Measurements from ENCODE around the gene SLC13A3.

Gene SLC13A3

DNA sequence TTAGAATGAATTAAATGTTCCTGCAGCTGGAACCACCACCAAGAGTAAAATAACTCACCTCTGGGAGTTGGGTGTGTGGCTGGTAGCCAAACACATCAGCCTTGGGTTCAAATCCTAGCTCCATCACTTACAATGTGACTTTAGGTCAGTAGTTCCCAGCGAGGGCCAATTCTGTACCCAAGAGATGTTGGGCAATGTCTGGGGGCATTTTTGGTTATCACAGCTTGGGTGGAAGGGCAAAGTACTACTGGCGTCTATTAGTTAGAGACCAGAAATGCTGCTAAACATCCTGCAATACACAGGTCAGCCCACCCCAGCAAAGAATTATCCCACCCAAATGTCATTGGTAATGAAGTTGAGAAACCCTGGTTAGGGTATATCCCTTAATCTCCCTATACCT lies 48.8 kb downstream of the SLC13A3 start:
- DNase-seq, result no peak

DNA sequence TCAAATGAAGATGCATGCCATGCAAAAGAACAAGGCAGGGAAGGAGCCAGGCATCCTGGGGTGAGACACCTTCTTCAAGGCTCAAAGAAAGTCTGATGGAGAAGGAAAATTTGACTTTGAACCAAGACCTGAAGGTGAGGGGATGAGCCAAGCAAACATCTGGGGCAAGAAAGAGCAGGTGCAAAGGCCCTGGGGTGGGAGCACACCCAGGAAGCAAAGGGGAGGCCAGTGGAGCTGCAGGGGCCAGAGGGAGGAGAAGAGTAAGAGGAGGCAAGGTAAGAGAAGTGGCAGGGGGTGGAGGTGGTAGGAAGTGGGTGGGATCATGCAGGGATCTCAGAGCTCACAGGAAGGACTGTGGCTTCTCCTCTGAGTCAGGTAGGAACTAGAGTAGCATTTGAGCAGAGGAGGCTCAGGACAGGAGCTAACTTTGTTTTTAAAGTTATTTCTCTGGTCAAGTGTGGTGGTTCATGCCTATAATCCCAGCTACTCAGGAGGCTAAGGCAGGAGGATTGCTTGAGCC lies 49.6 kb downstream of the SLC13A3 start:
- no peak for DNase-seq

DNA sequence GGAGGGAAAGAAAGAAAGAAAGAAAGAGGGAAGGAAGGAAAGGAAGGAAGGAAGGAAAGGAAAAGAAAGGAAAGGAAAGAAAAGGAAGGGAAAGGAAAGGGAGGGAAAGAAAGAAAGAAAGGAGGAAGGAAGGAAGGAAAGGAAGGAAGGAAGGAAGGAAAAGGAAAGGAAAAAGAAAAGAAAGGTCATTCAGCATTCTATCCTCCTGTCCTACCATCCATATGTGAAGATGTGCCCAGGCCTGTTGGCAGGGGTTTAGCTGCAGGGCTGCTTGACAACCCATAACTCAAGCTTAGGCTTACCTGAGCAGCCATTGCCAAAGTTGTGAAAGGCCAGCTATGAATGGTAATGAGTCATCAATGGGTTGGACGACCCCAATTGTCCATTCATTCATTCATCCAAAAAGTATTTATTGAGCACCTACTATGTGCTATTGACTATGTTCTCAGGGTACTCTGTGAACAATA lies 50.9 kb downstream of the SLC13A3 start:
- DNase-seq, result no peak

DNA sequence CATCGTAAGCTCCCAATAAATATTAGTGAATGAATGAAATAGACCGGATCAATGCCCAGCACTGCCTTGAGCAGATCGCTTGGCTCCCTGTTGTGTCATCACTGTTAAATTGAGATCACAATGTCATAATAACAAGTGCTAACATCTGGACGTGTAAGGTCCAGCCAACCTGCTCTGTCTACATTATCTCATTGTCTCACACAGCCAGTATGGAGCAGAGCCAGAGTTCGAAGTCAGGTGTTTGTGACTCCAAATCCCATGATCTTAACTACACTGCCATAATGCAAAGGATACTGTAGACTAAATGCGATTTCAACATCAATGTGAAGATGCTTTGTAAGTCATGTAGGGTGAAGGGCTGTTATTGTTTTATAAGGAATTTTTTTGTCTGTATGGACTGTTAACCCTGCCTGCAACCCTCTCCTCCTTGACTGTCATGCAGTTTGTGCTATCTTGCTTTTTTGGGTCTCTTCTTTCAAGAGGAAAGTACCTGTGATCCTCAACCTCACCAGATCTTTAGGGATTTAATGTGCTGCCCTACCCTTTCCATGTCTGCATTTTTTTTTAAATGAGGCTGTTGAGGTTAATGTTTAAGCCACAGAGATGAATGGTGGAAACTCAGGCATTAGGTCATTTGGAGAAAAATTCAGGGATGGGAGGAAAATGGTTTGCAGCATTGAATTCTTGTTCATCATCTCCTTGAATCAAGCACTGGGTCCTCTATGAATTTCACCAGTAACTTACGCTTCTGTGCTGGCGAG lies 51.9 kb downstream of the SLC13A3 start:
- DNase-seq, result no peak

DNA sequence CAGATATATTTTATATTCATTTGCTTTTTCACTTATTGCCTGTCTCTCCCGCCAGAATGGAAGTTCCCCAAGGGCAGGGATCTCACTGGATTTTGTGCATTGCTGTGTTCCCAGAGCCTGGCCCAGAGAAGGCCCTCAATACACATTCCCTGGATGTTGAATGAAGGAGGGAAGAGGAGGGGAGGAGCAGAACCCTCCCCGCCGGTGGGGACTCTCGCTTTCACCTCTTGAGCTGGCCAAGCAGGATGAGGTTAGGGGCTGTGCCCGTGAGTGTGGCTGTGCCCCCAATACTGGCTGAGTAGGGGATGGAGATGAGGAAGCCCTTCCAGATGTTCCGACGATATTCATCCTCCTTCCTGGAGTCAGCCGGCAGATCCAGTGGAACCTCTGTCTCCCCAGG lies 55.3 kb downstream of the SLC13A3 start:
- DNase-seq, result no peak

DNA sequence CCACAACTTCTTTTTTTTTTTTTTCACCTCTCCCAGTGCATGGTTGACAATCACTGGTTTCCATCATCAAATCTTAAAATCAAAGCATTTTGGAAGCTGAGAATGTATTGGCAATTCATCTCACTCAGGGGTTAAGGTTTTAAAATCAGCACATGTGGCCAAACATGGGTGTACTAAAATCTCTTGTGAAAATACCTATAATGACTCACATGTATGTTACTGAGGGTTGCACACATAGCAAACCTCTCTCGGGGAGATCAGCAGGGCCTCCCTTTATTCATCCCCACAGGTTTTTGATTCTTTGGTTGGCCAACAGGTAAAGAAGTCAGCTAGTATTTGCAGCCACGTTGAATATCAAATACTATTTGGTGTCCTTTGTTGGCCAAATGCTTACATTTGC lies 56.5 kb downstream of the SLC13A3 start:
- no peak for DNase-seq

DNA sequence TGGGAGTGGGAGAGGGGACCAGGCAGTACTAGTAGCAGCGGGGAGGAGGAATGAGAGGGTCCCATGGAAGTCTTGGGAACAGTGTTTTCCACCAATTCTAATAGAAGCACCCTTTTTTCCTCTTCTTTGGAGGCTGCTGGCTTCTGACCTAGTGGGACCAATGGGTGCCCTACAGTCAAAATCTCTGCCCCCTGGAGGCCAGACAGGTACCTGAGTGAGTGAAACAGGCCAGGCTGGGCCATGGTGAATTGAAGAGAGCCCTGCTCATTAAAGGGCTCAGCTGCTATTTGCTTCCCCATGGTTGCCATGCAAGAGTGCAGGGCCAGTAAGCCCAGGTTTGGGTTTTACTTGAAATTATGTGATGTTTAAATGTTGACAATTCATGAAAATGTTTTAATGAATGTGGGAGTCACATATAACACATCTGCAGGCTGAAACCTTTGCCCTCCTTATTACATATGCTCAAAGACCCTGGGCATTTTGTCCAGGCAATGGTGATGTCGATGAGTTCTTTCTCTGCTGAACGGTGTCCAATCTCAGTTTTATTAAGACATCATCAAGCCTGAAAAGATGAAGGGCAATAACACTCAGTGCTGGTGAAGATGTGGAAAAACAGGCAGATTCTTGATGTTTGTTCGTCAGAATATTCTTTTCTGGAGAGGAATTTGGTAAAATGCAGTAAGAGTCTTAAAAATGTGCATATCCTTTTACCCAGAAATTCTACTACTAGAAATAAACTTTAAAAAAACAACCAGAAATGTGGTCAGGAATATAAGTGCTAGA lies 58.5 kb downstream of the SLC13A3 start:
- no peak for DNase-seq

DNA sequence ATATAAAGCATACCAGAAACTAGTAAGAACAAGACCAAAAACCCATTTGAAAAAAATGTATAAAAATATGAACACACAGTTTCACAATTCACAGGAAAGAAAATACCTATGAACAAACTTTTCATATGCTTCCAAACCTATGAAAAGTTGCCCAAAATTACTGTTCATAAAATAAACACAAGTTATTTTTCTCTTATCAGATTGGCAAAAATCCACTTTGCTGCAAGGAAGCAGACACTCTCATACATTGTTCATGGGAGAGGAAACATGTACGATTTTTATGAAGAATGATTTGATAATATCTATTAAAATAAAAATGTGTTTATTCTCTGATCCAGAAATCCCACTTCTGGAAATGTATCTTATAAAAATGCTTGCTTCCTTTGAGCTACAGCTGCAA lies 60.8 kb downstream of the SLC13A3 start:
- no peak for DNase-seq

DNA sequence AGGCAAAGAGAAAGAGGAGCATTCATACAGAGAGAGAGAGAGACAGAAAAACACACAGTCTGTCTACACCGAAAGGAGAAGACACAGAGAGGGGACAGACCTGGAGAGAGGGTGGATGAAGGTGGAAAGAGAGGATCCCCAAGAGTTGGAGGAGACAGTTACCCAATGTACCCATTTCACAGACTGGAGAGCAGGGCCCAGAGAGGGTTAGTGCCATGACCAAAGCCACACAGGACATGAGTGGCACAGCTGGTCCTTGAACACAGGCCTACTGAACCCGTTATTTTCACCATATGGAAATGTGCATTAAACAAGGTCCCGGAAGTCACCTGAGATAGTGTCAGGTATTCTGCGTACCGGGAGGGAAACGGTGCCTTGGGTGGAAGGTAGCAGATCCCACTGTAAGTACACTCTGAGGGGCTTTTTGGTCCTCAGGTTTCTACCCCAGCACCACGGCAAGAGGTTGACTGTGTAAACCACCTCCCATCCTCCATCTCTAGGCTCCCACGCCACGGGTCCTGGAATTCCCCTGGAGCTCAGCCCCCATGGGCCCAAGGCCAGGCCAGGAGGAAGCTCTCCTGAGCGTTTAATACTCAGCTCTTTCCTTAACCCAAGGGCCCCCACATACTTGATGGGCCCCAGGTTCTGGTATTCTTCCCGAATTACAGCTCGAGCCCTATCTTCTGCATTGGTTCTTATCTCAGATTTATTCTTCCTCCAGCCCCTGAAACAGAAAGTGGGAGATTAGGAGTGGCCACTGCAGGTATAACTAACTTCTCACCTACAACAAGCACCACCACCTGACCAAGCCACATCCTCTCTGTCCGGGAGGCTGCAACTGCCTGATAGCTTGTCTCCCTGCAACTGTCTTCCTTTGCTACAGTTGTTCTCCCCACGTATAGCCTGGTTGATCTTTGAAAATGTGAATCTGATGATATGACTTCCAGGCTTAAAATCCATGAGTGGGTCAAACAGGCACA lies 62.4 kb downstream of the SLC13A3 start:
- DNase-seq, result no peak

DNA sequence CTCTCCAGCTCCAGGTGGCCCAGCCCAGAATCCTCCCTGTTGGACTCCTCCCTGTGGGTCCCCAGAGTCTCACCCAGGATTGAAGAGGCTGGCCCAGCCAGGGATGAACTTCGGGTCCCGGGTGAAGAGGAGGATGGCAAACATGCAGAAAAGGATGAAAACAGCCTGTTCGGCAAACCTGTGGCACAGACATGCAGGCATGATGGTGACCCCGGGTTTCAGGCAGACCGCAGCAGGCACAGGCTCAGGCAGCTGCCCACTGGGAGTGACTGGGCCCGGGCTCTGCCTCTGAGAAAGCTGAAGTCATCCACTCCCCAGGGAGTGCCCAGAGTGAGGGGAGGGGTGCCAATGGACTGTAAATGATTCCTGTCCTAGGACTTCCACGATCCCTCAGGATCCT lies 63.3 kb downstream of the SLC13A3 start:
- no peak for DNase-seq

DNA sequence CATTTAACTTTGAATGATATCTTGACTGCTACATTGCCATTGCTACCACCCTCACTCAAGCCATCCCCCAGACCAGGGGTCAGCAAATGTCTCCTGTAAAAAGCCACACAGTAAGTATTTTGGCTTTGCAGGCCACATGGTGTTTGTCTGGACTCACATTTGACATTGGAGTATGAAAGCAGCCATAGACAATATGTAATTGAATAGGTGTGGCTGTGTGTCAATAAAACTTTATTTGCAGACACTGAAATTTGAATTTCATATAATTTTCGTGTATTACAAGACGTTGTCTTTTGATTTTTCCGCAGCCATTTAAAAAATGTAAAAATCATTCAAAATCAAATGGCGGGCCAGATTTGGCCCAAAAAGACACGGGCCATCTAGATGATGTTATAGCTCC lies 64.5 kb downstream of the SLC13A3 start:
- no peak for DNase-seq

DNA sequence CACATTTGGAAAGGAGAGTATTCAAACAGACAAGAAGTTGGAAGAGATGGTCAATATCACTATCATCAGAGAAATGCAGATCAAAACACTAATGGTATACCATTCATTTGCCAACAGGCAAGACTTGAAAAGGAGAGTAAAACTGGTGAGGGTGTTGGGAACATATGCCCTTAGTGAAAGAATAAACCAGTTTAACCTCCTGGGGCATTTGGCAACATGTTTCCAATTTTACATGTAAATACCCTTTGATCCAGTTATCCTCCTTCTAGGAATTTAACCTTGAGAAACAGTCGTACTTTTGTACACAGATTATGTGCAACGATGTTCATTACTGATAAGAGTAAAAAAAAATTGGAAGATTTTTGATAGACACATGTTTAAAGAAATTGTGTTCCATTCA lies 66.8 kb downstream of the SLC13A3 start:
- no peak for DNase-seq

DNA sequence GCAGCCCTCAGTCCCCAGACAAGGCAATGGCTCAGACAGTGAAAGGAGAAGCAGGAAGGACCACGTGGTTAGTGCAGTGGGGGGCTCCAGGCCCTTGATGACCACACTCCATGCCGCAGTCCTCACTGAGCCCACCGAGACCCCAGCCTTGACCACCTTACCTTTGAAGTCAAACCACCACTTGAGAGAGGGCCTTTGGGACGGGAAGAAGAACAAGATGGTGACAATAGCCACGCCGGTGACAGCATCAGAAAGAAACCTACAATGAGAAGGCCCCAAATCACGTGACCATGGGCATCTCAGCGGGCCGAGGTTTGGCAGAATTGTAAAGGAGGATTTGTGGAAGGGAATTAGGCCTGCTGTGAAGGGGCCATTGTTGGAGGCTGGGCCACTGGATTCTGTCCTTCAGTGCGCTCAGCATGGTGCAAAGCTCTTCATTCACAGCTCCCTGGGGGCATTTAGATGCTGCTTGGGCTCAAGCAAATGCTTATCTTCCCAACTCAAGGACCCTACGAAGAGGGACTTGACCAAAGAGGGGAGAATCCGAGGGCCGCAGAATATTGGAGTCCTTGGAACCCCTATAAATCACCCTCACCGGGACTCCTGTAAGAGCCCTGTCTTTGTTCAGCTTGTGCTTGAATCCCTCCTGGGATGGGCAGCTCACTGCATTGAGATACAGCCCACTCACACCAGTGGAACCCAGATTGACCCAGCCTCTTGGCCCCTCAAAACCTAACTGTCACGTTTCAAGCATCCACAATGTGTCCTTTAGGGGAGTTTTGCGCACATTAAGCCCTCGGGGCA lies 67.6 kb downstream of the SLC13A3 start:
- no peak for DNase-seq

DNA sequence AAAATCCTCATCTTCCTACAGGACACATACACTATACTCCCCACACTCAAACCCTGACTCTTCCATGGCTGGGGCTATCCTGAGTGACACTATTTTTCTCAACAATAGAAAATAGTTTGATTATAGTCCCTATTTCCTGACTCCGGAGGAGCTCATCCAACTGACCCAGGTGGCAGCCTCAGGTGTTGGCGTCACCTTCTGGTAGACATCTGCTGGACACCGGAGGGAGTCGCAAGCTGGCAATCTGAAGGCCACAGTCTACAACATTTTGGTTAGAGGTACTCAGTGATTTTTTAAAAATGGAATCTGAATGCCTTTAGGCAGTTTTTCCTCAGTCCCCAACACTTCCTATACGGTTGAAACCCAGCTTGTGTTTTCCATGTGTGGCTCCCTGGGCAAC lies 68.6 kb downstream of the SLC13A3 start:
- DNase-seq, result no peak

DNA sequence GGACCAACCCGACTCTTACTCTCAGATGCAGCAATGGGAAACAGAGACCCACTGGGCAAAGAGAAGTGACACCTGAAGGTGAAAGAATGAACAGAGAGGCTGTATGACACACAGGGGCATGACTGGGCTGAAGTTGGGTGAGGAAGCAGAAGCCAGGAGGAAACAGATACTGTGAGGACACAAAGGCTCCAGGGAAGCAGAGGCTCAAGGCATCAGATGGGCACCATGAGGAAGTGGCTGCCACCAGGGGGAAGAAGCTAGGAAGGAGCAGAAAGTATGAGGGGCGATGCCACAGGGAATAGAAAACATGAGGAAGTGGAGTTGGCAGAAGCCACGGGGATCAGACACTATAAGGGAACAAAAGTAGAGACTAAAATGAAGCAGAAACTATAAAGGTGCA lies 69.9 kb downstream of the SLC13A3 start:
- DNase-seq, result no peak

DNA sequence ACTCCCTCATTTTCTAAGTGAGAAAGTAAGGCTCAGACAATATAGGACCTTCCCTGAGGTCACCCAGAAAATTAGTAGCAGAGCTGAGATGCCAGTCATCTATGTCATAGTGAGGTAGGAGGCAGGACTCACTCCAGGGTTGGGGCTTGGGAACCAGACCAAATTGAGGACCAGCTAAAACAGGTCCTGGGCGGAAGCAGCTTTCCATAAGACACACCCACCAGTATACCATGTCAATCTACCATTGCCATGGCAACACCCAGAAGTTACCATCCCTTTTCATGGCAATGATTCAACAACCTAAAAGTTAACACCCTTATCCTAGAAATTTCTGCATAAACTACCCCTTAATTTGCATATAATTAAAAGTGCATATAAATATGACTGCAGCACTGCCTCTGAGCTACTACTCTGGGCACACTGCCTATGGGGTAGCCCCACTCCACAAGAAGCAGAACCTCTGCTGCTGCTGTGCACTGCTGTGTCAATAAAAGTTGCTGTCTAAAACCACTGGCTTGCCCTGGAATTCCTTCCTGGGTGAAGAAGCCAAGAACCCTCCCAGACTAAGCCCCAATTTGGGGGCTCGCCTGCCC lies 70.5 kb downstream of the SLC13A3 start:
- no peak for DNase-seq

DNA sequence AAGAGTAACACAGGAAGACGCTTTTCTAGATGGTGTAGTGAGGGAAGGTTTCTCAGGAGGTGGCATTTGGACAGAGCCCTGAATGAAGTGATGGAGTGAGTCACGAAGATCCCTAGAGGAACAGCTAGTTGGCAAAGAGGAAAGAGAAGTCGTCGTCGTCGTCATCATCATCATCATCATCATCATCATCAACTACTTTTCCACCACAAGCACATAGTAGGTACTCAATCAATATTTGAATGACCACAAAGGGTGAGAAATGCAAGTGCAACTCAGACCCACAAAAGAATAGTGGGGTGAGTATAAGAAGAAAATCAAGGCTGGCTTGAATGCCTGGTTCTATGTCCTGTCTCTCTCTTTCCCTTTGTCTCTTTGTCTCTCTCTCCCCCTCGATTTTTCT lies 72.5 kb downstream of the SLC13A3 start:
- DNase-seq, result no peak

DNA sequence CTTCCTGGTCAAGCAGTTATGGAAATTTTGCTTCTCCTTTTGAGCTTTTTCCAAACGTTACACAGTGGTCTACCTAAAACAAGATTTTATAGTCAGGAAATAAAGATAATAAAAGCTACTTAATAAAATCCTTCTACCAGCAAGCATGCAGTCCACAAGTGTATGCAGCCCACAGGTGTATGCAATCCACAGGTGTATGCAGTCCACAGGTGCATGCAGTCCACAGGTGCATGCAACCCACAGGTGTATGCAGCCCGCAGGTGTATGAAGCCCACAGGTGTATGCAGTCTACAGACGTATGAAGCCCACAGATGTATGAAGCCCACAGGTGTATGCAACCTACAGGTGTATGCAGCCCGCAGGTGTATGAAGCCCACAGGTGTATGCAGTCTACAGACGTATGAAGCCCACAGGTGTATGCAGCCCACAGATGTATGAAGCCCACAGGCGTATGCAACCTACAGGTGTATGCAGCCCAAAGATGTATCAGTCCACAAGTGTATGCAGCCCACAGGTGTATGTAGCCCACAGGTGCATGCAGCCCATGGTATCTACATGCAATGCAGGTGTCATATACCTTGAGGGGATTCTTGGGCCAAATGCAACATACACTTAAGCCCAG lies 74.4 kb downstream of the SLC13A3 start:
- DNase-seq, result no peak

DNA sequence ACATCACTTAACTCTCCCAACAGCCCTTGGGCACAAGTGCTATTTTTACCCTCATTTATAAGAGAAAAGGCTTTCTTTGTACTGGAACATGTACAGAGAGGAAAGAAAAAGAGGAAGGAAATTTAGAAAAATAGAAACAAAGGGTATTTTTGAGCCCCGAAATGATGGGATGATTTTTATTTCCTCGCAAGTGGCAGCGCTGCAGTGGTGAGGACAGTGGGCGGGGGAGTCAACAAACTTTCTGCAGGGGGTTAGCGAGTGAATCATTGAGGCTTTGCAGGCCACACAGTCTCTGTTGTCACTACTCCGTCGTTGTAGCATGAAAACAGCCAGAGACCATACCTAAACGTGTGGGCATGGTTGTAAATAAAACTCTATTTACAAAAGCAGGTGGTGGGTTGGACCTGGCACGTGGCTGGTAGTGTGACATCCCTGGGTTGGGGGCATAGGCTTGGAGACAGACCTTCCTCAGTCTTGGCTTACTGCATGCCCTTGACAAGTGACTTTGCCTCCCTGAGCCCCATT lies 75.3 kb downstream of the SLC13A3 start:
- no peak for DNase-seq

DNA sequence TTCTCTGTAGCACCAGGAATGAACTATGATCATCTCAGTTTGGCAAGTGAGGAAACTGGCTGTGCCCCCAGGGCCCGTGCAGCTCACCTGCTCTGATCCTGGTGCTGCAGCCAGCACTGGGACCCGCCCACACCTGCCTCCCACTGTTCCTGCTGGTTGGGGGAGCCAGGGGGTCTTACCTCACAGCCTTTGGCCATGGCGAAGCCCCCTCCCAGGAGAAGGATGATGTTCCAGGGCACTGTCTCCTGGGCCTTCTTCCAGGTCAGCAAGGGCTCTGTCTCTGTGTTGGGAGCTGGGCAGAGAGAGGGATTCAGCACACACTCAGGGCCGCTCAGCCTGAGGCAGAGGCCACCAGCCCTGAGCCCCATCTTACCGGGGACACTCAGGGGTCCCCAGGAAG lies 75.9 kb downstream of the SLC13A3 start:
- no peak for DNase-seq

All from SIG-M5 (cell line).